Activated naive CD4-positive, alpha-beta T cell treated with anti-CD3 and anti-CD28 coated beads, Interleukin-2, amount 10 ng/mL, durations not matched to agents 7 days and 5 days (primary cell): ENCODE results near the gene ABCB9.

Source experiments
- CTCF ChIA-PET: fragments of 350-600 bp; sonication (Branson Sonifier 250); formaldehyde crosslinking; loops from one replicate; lab custom pipeline; 2021; ENCODE audit warnings: antibody characterized with exemption; lab: Charles Lee
- DNase-seq: peaks from one replicate; pipeline ENCODE4 v3.0.0-alpha.2; 2020
- H3K27ac Mint-ChIP-seq: one replicate; pipeline ENCODE4 v1.8.0; 2021; ENCODE audit warnings: mild to moderate bottlenecking, moderate library complexity, mixed read lengths
- H3K27me3 Mint-ChIP-seq: one replicate; pipeline ENCODE4 v1.8.0; 2021; ENCODE audit warnings: mild to moderate bottlenecking, mixed read lengths
- H3K36me3 Mint-ChIP-seq: one replicate; pipeline ENCODE4 v1.8.0; 2021; ENCODE audit warnings: mixed read lengths
- H3K4me1 Mint-ChIP-seq: one replicate; pipeline ENCODE4 v1.8.0; 2021; ENCODE audit warnings: mixed read lengths
- H3K4me3 Mint-ChIP-seq: one replicate; pipeline ENCODE4 v1.8.0; 2021; ENCODE audit warnings: mild to moderate bottlenecking, moderate library complexity, mixed read lengths
- H3K9me3 Mint-ChIP-seq: one replicate; pipeline ENCODE4 v1.8.0; 2021; ENCODE audit warnings: mixed read lengths

Gene ABCB9

GRCh38 chr12:122939125-122939524 lies 27.1 kb downstream of the ABCB9 start:
- Mint-ChIP-seq H3K9me3 (no peaks in the 10 kb centered on the region), H3K4me1 (peaks cover 12% of the 10 kb centered on the region), H3K4me3 (no peak overlapping the region), H3K36me3 (no peaks in the 10 kb centered on the region), H3K27me3 (no peaks in the 10 kb centered on the region), H3K27ac (no peak overlapping the region)
- DNase-seq, result no peak
- CTCF ChIA-PET, result interaction anchor here (1.5 kb wide), 1 partner anchor 68 kb away, joined by 3 read pairs; no protein-coding TSS in a partner anchor

- no peak for DNase-seq
- Mint-ChIP-seq H3K36me3 (no peaks in the 10 kb centered on the region), H3K9me3 (no peaks in the 10 kb centered on the region), H3K4me1 (peaks cover 2% of the 10 kb centered on the region), H3K27me3 (no peaks in the 10 kb centered on the region), H3K27ac (no peak overlapping the region), H3K4me3 (no peak overlapping the region)
- CTCF ChIA-PET, result interaction anchor here (1.5 kb wide), 1 partner anchor 66 kb away, joined by 3 read pairs; no protein-coding TSS in a partner anchor
These were observed 28.6 kb downstream of the ABCB9 start for GRCh38 chr12:122937622-122938091.

DNA sequence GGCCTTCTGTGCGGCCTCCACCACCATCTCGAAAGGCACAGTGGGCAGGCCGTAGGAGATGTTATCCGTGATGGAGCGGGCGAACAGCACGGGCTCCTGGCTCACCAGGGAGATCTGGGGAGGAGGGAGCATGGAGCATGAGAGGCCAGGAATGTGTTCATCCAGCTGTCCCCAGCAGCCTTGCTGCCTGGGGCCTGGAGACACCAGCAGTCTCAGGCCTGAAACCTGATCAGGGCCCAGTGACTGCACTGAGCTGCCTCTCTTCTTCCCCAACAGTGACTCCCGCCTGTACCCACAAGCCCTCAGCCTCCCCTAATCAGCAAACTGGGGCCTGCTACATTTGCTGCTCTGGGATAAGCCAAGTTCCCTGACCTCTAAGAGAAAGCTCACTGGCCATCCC lies 30.9 kb downstream of the ABCB9 start:
- no peaks in the 10 kb centered on the region for H3K27me3 Mint-ChIP-seq
- CTCF ChIA-PET, result interaction anchor here (0.6 to 1.3 kb wide), 2 partner anchors 17 to 65 kb away, joined by 3 read pairs; no protein-coding TSS in a partner anchor
- no peaks in the 10 kb centered on the region for H3K36me3 Mint-ChIP-seq
- H3K9me3 Mint-ChIP-seq, result no peaks in the 10 kb centered on the region
- no peak overlapping the region for H3K27ac Mint-ChIP-seq
- no peak overlapping the region for H3K4me3 Mint-ChIP-seq
- no peak for DNase-seq
- H3K4me1 Mint-ChIP-seq, result no peaks in the 10 kb centered on the region

DNA sequence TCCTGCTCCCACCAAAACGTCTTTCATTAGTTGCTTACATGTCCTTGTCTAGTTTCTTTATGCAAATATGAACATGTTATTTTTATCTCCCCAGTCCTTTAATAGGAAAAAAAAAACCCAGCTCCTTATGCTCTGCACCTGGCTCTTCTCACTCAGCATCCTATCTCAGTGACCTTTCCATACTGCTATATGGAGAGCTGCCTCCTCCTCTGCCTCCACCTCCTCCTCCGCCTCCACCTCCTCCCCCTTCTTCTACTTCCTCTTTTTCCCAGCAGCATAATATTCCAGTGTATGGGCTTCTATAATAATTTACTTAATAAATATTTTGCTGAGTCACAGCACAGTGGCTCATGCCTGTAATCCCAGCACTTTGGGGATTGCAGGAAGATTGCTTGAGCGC lies 31.5 kb downstream of the ABCB9 start:
- no peak overlapping the region for H3K4me3 Mint-ChIP-seq
- no peaks in the 10 kb centered on the region for H3K9me3 Mint-ChIP-seq
- H3K27me3 Mint-ChIP-seq, result no peaks in the 10 kb centered on the region
- no peaks in the 10 kb centered on the region for H3K36me3 Mint-ChIP-seq
- H3K27ac Mint-ChIP-seq, result no peak overlapping the region
- H3K4me1 Mint-ChIP-seq, result no peaks in the 10 kb centered on the region
- no peak for DNase-seq
- CTCF ChIA-PET, result no interaction called here

GRCh38 chr12:122932207-122932606 lies 34.1 kb downstream of the ABCB9 start:
- DNase-seq, result no peak
- no peaks in the 10 kb centered on the region for H3K36me3 Mint-ChIP-seq
- H3K4me3 Mint-ChIP-seq, result no peak overlapping the region
- H3K9me3 Mint-ChIP-seq, result no peaks in the 10 kb centered on the region
- peaks cover 4% of the 10 kb centered on the region for H3K27me3 Mint-ChIP-seq
- H3K27ac Mint-ChIP-seq, result no peak overlapping the region
- H3K4me1 Mint-ChIP-seq, result peaks cover 5% of the 10 kb centered on the region
- CTCF ChIA-PET, result no interaction called here

DNA sequence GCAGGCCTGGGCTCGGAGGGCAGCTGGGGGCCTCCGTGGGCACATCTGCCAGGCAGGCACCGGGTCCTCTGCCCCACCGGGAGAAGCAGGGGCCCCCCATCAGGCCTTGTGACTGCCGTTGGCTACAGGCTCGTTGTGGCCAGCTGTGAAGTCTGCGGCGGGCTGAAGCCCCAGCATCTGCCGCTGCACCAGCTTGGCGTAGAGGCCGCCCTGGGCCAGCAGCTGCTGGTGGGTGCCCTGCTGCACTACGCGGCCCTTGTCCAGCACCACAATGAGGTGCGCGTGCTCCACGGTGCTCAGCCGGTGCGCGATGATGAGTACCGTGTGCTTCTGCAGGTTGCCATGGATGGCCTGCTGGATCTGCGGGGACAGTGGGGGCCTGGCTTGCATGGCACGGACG lies 36.5 kb downstream of the ABCB9 start:
- Mint-ChIP-seq H3K36me3 (no peaks in the 10 kb centered on the region), H3K4me3 (no peak overlapping the region), H3K27me3 (peaks cover 8% of the 10 kb centered on the region), H3K4me1 (peaks cover 7% of the 10 kb centered on the region), H3K9me3 (no peaks in the 10 kb centered on the region), H3K27ac (no peak overlapping the region)
- no peak for DNase-seq
- CTCF ChIA-PET, result no interaction called here

DNA sequence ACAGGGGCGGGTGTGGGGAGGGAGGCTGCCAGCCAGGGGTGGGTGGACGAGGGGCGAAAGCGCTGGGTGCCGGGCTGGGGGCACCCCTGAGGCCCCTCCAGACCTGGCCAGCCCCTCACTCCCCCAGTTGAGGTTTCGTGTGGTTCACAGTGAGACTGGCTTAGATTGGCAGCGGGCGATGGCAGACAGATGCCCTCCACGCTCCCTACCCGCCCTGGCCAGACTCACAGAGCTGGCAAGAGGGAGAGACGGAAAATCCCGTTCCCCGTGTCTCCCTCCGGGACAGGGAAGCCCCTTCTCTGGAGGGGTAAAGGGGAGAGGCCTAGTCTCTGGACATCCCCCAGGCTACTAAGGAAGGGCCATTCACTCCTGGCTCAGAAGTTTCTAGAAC lies 37.1 kb downstream of the ABCB9 start:
- H3K4me3 Mint-ChIP-seq, result no peak overlapping the region
- peaks cover 7% of the 10 kb centered on the region for H3K4me1 Mint-ChIP-seq
- CTCF ChIA-PET, result no interaction called here
- DNase-seq, result no peak
- no peaks in the 10 kb centered on the region for H3K9me3 Mint-ChIP-seq
- no peak overlapping the region for H3K27ac Mint-ChIP-seq
- no peaks in the 10 kb centered on the region for H3K36me3 Mint-ChIP-seq
- peaks cover 15% of the 10 kb centered on the region for H3K27me3 Mint-ChIP-seq

DNA sequence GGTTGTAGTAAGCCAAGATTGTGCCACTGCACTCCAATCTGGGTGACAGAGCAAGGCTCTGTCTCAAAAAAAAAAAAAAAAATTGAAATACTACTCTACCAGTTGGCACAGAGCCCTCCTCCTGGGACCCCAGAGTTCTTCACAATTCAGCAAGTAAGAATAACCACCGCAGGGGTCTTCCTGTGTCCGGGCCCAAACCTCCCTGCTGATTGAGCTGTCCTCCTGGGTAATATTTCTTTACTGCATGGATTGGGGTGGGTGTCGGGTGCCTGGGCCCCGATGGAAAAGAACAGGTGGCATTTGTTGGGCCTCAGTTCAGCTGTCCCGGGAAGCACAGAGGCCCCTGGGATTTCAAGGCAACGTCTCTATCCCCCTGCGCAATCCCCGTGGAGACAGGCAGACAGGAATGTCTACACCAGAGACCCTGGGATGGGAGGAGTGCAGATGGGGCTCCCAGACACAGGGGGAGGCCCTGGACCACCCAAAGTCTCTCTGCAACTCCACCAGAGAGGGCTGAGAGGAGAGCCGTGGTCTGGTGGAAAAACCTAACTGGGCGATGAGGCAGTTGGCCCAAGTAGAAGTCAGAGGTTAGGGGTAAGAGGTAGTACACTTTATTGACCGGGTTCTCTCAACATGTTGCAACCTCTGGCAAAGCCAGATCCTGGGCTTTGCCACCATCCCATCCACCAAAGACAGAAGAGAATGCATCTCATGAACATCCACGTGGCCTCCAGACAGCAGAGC lies 37.7 kb downstream of the ABCB9 start:
- Mint-ChIP-seq H3K27me3 (peaks cover 15% of the 10 kb centered on the region), H3K9me3 (no peaks in the 10 kb centered on the region), H3K27ac (no peak overlapping the region), H3K4me1 (peaks cover 7% of the 10 kb centered on the region), H3K4me3 (no peak overlapping the region), H3K36me3 (no peaks in the 10 kb centered on the region)
- CTCF ChIA-PET, result no interaction called here
- DNase-seq, result no peak

- Mint-ChIP-seq H3K4me1 (peaks cover 7% of the 10 kb centered on the region), H3K27me3 (peaks cover 15% of the 10 kb centered on the region), H3K9me3 (no peaks in the 10 kb centered on the region), H3K36me3 (no peaks in the 10 kb centered on the region), H3K27ac (no peak overlapping the region), H3K4me3 (no peak overlapping the region)
- no peak for DNase-seq
- CTCF ChIA-PET, result no interaction called here
These were observed 38.4 kb downstream of the ABCB9 start for GRCh38 chr12:122927756-122928403.

- H3K36me3 Mint-ChIP-seq, result no peaks in the 10 kb centered on the region
These were observed 44.3 kb downstream of the ABCB9 start for GRCh38 chr12:122921917-122922316.

GRCh38 chr12:122920687-122921086 lies 45.6 kb downstream of the ABCB9 start:
- H3K4me3 Mint-ChIP-seq, result no peak overlapping the region
- no peaks in the 10 kb centered on the region for H3K36me3 Mint-ChIP-seq
- CTCF ChIA-PET, result no interaction called here

More at GRCh38 chr12:122921917-122922316, 44.3 kb downstream of the ABCB9 start:
- Mint-ChIP-seq H3K27ac (no peak overlapping the region), H3K9me3 (no peaks in the 10 kb centered on the region), H3K27me3 (peaks cover 19% of the 10 kb centered on the region), H3K4me1 (peaks cover 6% of the 10 kb centered on the region), H3K4me3 (no peak overlapping the region)
- CTCF ChIA-PET, result no interaction called here
- DNase-seq, result no peak

DNA sequence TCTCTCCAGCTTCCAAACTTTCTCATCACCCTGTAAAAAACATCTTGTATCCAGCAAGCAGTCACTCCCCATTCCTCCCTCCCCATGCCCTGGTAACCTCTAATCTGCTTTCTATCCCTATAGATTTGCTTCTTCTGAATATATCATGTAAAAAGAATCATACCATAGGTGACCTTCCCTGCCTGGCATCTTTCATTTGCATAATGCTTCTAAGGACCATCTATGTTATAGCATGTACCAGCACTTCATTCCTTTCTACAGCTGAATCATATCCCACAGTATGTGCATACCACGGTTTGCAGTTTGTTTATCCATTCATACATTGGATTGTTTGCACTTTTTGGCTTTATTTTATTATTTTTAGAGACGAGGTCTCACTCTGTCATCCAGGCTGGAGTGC lies 47.4 kb downstream of the ABCB9 start:
- H3K27ac Mint-ChIP-seq, result no peak overlapping the region
- no peak for DNase-seq
- H3K4me3 Mint-ChIP-seq, result no peak overlapping the region
- H3K36me3 Mint-ChIP-seq, result no peaks in the 10 kb centered on the region
- peaks cover 4% of the 10 kb centered on the region for H3K4me1 Mint-ChIP-seq
- peaks cover 2% of the 10 kb centered on the region for H3K9me3 Mint-ChIP-seq
- peaks cover 13% of the 10 kb centered on the region for H3K27me3 Mint-ChIP-seq
- CTCF ChIA-PET, result no interaction called here

More at GRCh38 chr12:122920687-122921086, 45.6 kb downstream of the ABCB9 start:
- no peak for DNase-seq
- H3K27me3 Mint-ChIP-seq, result peaks cover 19% of the 10 kb centered on the region
- H3K4me1 Mint-ChIP-seq, result peaks cover 4% of the 10 kb centered on the region
- H3K9me3 Mint-ChIP-seq, result no peaks in the 10 kb centered on the region
- H3K27ac Mint-ChIP-seq, result no peak overlapping the region

DNA sequence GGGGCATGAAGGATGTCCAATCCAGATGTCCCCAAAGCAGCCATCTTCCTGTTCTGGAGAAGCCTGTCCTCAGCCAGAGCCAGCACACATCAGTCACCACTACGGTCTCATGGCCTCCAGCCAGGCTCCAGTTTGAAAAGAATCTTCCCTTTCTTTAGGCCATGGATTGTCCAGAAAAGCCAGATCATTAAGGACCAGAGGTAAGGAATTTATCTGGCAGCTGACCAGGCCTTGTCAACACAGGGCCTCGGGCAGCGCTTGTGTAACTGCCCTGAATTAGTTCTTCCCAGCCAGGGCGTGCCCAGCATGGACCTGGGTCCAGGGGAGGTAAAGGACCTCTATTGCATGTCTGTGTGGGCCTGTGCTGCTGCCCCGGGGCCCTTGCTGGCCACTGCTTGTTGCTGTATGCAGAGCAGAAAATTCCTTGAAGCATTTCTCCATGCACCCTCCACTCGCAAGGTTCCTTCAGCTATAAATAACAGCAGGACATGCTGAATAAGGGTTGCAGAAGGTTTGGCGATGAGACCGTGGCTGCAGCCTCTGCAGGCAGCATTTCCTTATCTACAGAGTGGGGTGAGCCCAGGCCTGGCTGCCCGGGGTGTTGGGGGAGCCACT lies 48.6 kb downstream of the ABCB9 start:
- H3K27me3 Mint-ChIP-seq, result peaks cover 17% of the 10 kb centered on the region
- H3K27ac Mint-ChIP-seq, result no peak overlapping the region
- H3K4me3 Mint-ChIP-seq, result no peak overlapping the region
- no peaks in the 10 kb centered on the region for H3K36me3 Mint-ChIP-seq
- no peak for DNase-seq
- peaks cover 2% of the 10 kb centered on the region for H3K9me3 Mint-ChIP-seq
- peaks cover 4% of the 10 kb centered on the region for H3K4me1 Mint-ChIP-seq
- CTCF ChIA-PET, result no interaction called here

- no peaks in the 10 kb centered on the region for H3K4me1 Mint-ChIP-seq
- H3K27me3 Mint-ChIP-seq, result peaks cover 30% of the 10 kb centered on the region
- DNase-seq, result no peak
- H3K9me3 Mint-ChIP-seq, result peaks cover 2% of the 10 kb centered on the region
- H3K4me3 Mint-ChIP-seq, result no peak overlapping the region
- H3K27ac Mint-ChIP-seq, result no peak overlapping the region
- CTCF ChIA-PET, result no interaction called here
- H3K36me3 Mint-ChIP-seq, result no peaks in the 10 kb centered on the region
These were observed 56.6 kb downstream of the ABCB9 start for GRCh38 chr12:122909442-122910288.
